OCI-M2 (cell line): ENCODE results near the gene PI4KA.
A peak's percentile ranks its signal among the peaks of the same experiment; 100 is the strongest.

Source experiments
- DNase-seq: peaks from one replicate; lab custom pipeline; 2025; ENCODE audit not compliant: unreplicated experiment; lab: John Stamatoyannopoulos, UW

PI4KA gene

DNA sequence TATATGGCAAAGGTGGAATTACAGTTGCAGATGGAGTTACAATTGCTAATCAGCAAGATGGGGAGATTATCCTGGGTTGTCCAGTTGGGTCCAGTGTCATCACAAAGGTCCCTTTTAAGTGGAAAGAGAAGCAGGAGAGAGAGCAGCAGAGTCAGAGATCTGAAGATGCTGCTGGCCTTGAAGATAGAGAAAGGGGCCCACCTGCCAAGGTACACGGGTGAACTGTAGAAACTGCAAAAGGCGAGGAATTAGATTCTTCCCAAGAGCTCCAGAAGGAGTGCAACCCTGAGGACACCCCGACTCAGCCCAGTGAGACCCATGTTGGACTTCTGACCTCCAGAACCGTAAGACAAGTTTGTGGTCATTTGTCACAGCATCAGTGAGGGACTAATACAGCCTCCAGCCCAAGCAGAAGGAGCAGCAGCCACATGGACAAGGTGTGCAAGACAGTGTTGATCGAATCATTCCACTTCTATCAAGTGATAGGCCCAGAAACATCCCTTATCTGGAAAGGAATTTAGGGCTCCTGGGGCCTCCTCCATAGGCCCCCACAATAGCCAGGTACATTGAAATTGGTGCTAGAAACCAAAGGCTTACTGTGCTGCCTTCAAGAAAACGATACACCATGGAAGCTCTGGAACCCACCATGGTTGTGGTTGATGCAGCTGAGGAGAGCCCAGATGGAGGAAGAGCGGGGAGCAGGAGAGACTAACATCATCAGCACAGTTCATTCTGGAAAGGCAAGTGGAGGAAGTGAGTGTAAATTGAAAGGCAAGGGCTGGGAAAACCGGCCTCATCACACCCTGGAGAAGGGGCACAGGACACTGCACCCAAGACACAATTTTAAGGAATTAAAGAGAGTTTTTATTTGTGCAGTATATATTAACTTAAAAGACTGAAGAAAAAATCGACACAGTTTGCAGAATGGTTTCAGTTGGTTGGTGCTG is 23.5 kb upstream of the PI4KA start:
- no peak for DNase-seq

DNA sequence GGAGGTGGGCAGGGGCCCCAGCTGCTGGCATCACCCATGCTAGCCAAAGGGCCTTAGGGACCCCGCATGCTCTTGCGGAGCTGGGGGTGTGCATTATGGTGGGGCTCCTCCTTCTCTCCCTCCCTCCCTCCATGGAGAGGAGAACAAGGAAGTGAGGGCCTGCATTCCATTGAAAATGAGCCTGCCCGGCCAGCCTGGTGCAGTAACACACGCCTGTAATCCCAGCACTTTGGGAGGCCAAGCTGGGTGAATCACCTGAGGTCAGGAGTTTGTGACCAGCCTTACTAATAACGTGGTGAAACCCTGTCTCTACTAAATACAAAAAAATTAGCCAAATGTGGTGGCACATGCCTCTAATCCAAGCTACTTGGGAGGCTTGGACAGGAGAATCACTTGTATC is 22.6 kb upstream of the PI4KA start:
- no peak for DNase-seq

DNA sequence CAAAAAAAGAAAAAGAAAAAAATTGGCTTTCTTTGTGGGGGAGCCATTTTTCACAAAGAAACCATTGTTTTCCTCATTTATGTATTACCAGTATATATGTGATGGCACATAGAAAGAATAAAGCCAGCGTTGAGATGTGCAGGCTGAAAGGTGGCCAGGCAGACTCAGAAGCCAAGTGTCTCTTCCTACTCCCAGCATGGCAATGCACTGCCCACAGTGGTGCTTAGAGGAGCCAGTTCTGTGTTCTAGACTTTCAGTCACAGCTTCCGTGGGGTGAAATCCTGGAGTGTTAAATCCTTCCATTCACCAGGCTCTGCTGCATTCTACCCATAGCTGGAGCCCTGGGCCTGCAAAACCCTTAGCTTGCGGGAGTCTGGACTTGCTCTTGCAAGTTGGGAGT is 19.1 kb upstream of the PI4KA start:
- no peak for DNase-seq

DNA sequence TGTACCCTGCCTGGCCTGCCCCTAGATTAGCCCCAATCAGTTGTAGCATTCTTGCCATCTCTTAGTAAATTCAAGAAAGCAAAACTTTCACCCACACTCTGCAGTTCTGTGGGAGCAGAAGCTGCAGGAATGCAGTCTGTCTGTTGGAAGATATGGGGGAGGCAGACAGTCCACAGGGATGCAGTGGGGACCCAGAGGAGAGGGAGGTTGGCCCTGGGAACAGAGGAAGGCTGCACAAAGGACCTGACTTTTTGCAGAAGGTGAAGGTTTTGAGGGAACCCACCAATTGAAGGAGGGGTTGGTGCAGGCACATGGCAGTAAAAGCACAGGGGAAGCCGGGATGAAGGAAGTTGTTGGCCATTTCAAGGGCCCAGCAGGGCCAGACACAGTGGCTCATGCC is 16.7 kb upstream of the PI4KA start:
- DNase-seq: no peak

DNA sequence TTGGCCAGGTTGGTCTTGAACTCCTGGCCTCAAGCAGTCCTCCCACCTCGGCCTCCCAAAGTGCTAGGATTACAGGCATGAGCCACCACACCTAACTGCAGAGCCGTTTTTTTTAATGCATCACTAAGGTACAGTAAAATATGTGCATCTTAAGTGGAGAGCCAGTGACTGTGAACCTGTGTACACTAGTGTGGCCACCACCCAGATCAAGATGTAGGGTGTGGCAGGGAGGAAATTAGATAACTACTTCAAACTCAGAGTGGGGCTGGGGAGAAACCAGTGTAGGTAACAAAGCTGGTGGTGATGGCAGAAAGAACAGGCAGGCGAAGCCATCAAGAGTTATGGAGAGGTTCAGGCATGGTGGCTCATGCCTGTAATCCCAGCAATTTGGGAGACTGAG is 14.6 kb upstream of the PI4KA start:
- no peak for DNase-seq

DNA sequence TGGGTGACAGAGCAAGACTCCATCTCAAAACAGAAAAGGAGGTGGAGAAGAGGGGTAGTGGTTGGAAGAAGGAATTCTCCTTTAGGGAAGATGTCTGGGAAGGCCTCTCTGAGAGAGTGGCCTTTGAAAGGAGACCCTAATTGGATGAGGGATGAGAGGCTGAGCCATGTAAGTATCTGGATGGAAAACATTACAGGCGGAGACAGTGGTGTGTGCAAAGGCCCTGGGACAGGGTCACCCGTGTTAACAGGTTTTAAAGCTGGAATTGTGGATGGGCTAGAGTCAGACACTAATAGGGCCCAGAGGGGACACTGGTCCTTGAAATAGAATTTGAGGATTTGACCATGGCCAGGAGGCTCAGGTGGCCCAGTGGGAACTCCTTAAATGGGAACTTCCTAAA is 10.6 kb upstream of the PI4KA start:
- no peak for DNase-seq

DNA sequence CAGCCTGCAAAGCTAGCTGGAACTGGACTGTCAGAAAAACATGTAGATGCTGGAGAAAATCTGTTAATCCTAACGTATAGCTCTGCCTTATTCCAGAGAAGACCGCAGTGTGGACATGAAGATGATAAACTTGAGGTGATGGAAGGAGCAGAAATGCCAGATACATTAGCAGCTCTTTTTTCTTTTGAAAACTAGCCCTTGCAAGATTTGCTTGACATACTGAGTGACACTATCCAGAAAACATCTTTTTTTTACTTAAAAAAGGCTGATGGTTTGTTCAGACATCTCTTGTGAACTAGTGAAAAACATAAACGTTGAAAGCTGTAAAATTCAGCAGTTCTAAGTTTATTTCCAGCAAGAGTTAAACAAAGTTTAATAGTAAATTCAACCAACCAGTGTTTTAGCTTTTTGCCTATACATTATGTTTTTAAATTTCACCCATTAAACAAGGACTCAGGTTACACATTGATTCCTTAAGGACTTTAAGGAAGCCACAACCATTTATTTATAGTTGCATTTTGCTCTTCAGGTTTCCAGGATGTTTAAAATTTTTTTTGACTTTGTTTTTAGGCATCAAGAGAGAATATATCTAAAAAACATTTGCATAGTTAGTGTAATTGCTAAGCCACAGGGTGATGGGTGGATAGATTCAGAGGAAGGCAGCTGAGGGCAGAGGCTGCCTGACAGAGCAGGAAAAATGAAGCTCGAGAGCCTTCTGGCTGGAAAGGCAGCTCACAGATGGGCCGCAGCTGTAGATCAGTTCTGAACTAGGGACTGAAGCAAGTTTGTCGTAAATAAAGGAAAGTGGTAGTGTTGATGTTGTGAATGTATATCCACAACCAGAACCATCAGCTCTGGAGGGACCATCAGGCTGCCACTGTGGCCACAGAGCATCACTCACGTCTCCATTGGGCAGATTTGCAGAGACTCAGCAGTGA is 9.7 kb upstream of the PI4KA start:
- DNase-seq: no peak

DNA sequence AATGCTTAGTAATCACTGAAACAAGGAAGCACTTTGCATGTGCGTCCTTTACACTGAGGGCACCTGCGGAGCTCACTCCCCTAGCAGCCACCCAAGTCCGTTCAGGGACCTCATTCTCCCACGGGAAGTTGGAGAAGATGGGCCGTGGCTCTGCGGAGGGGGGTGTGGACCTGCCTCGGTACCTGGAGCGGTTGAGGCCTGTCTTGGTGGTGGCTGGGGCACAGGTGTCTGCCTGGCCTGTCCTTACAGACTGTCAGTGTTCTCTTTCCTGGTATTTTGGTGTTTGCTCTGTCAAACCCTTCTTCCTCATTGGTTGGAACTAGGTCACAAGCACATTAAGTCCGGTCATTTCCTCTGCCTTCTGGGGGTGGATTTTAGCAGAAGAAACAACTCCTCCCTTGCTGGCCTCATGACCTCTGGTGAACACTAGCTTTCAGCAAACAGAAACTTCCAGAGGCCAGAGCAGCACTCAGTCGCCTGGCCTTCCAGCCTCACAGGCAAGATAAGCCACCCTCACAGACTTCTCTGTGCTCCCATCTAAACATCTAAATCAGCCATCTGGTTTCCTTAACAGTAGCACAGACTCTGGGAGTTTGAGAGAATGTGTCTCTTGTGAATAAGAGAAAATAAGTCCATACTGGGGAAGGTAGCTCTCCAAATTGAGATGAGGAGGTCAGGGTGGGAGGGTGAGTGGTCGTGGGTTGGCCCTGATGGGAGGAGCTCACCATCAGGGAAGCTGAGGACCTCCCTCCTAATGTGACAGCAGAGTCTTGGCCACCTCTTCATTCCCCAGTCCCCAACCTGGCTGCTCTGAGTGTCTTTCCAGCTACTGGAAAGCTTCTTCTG is 8.8 kb upstream of the PI4KA start:
- peak; percentile 72 for DNase-seq

DNA sequence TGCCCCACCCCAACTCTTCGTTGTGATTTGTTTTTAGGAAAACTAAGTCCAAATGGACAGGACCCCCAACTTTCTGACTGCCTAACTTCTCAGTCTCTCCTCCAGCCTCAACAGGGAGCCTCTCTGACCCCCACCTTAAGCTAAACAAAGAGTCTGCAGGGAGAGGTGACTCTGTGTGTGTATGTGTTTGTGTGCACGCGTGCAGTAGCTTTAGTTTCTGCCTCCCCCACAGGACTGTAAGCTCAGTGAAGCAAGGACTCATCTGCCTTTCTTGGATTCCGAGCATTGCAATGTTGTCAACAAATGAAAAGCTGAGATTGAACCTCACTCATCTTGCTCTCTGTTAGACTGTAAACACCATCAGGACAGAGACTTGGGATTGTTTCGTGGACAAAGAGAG is 8.1 kb upstream of the PI4KA start:
- DNase-seq: no peak

DNA sequence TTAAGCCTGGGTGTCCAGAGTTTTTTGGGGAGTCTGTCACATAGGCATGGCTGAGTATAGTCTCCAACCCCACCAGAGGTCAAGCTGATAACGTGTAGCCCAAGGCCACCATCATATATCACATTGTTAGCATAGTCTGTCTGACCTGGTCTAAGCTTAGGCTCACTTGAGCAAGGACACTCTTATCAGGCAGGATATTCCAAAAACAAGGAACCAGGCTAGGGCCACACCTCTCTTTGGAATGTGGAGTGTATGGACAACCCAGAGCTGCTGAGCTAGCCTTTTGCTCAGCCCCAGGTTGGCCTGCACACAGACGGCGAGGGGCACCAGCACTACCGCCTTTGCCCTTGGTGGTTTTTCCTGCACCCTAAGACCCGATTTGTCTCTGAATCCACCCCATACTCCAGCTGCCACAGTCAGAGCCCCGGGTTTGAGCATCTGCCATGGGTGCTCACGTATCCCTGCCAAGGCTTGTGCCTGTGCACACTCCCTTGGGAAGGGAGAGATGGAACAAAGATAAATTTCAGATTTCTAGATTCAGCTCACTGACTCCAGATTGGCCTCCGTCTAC is 7.3 kb upstream of the PI4KA start:
- DNase-seq: no peak

DNA sequence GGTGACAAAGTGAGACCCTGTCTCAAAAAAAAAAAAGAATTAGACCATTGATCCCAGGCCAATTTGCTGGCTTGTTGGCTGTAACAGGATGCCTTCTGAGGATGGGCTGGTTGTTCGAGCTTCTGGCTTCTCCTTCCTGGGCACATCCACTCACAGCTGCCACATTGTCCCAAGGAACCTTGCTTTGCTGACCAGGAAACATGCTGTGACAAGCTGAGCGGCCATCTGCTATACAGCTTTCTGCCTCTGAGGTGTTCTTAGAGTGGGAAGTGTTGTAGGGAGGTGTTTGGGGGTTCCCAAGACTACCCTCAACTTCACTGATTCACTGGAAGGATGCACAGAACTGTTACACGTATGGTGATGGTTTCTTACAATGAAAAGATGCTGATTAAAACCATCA is 6.7 kb upstream of the PI4KA start:
- no peak for DNase-seq

DNA sequence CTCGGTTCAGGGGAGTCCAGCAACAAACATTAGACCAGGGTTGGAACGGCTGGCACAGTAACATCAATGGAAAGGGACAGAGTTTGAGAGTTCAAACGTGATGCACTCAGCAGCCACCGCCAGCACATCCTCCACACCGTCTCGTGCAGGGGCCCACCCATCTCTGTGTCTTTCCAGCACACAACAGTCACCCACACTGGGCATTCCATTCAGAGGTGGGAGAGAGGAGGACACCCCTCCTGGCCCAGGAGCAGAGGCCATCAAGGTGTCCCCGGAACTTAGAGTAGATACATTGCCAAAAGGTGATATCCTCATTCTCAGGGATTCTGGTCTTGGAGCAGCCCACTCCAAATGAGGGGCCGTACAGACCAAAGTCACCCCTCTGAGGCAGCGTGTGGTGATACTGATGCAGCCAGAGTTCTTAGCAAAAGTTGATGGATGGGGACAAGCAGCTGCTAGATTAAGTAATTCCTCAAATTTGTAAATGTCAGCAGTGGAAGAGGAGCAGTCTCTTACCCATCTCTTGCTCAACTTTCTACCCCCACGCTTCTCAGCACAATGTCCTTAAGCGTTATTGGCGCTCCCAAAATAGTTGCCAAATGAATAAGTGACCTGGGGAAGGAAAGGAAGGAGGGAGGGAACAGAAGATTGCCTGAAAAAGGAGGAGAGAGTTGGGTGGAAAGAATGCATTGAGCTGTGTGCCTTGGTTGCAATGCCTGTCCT is 5.7 kb upstream of the PI4KA start:
- DNase-seq: no peak

DNA sequence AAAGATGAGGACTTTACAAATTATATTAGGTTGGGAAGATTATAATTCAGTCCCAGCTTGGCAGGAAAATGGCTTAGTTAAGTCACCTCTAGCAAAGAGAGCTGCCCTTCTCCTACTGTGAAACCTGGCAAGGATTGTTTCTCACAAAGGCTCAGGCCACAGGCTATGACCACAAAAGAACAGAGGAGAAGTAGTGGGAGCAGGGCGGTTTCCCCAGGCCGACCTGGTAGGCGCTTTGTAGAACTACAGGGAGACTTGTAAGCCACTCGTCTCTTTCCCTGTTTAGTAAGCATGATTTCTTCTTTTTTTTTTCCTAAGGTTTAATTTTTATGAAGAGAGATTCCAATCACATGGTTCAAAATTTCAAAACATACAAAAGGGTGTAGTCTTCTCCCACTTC is 4.8 kb upstream of the PI4KA start:
- DNase-seq: no peak

DNA sequence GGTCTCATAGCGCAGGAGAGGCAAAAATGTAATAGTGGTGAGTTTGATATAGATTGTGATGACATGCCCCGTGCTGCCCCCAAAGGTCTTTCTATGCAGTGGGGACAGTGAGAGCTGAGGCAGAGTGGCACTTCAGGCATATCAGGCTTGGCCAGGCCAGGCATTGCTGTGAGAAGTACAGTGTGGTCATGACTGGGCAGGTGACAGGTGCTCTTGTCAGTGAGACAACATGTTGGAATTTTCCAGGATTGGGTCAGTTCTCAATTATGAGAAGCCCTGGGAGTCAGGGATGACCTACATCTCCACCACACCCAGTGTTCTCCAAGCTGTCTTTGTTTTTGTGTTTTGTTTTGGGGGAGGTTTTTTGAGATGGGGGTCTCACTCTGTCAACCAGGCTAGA is 3.9 kb upstream of the PI4KA start:
- no peak for DNase-seq

DNA sequence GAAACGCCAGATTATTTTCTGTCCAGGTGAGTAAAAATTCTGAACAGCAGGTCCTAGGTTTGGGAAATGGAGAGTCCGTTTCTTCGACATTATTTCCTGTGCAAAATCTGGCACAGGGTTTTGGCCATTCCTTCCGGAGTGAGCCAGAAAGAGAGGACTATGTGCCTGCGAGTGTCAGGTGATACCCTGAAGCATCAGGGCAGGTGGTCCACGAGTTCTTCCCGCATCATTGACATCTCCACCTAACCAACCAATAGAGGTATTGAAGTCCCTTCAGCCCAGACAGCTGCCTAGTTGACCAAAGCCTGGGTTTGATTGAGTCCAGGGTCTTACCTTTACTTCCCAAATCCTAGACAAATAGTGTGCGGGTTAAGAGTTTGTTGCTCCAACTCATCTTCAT is 1.0 kb upstream of the PI4KA start:
- no peak for DNase-seq

DNA sequence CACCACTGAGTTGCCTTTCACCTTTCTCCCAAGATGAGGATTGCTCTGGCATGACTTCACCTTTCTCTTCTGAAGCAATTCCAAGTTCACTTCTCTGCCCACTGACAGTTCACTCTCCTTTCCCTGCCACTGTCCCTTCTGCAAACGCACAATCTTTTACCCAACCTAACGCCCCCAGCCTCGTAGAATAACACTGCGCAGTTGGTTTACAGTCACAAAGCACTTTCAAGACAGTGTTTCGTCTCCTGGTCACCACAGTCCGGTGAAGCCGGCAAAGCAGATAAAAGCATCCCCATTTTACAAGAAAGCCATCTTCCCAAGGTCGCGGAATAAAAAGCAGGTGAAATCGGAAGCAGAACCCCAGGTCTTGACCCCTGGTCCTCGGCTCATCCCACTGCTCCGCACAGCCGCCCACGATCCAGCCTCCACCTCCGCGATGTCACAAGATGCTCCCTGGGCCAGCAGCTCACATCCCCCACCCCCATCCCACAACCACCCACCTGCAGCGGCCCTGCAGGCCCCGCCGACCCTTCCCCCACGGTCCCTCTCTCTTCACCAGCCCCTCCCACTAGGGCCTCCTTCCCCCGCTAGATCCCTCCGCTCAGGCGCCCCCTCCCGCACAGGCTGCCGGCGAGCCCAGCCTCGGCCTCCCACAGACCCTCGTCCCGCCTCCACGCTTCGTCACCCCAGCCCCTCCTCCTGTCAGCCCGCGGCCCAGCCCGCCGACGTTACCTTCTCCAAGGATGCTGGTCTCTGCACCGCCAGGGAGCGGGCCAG is 585 bp downstream of the PI4KA start:
- no peak for DNase-seq

DNA sequence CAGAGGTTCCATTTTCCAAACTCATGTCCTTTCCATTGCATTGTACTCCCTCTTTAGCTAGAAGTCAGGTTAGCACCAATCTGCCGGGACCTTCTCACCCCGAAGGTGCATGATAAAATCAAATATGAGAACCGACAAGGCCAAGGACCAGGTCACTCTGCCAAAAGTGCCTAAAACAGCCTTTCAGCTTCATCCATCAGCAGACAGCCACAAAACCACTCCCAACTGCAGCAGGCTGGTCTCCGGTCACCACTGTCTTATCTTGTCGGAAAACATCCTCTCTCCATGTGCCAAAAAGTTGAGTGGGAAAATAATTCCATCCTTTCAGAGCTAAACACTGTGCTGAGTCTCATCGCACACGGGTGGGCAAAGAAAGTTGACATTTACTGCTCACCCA is 1.4 kb downstream of the PI4KA start:
- DNase-seq: no peak

DNA sequence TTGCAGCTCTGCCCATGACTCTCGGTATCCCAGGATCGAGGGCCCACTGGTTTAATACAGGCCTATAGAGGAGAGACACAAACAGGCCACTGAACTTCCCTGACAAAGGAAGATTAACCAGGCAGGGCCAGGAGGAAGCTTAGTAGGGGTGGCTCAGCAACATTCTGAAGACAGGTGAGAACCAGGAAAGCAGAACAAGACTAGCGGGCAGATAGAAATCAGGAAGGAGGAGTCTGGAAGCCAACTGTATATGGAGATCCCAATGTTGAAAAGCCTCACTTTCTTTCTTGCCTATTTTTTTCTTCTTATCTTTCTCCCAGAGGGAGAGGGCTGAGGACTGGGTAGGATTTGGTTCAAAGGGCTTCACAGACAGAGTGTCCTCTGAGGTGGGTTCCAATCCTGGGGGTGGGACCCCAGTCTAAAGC is 5.4 kb downstream of the PI4KA start:
- DNase-seq: no peak

DNA sequence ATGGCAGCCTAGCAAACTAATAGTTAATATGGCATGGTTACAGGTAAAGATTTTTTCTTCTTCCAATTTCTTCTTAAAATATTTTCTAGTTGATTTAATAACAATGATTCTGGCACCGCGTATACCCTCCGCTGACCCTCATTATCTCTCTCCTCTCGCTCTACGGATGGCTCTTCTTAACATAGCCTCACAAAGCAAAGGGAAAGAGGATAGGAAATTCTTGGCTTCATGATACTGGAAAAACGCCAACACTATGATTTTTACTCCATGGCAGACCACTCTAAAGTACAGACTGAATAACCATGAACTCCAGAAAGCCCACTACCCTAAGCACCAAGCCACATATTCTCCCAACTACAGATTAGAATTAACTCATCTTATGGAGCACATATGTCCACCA is 6.1 kb downstream of the PI4KA start:
- no peak for DNase-seq
